HAP-1 (cell line): ENCODE measurements around the gene SFMBT1.

ENCODE experiments used
- DNase-seq, 2 experiments: peaks; one replicate each; pipeline ENCODE4 v3.0.0-alpha.2; 2016 to 2020; ENCODE audit warnings: low spot score in 2 of 2
- H3K27me3 ChIP-seq: fragments of 250-450 bp; sonication (Bioruptor Pico); 2 replicates; pipeline ENCODE4 v1.5.1; 2020; ENCODE audit warnings: low read depth, mild to moderate bottlenecking, moderate library complexity
- H3K36me3 ChIP-seq: fragments of 250-450 bp; sonication (Bioruptor Pico); replicated peaks from 2 replicates; pipeline ENCODE4 v1.5.1; 2020; ENCODE audit warnings: mild to moderate bottlenecking
- H3K4me1 ChIP-seq: fragments of 250-450 bp; sonication (Bioruptor Pico); 2 replicates; pipeline ENCODE4 v1.5.1; 2020; ENCODE audit warnings: mild to moderate bottlenecking
- H3K4me3 ChIP-seq: fragments of 250-450 bp; sonication (Bioruptor Pico); 2 replicates; pipeline ENCODE4 v1.5.1; 2020; ENCODE audit warnings: mild to moderate bottlenecking, moderate library complexity
- H3K9me3 ChIP-seq: fragments of 250-450 bp; sonication (Bioruptor Pico); 2 replicates; pipeline ENCODE4 v1.5.1; 2020; ENCODE audit warnings: mild to moderate bottlenecking, moderate library complexity
- in situ Hi-C: fragments of 300-500 bp; cut with MboI; formaldehyde crosslinking; loops from 3 replicates; pipeline ENCODE4 v1.14.3; 2020; ENCODE audit warnings: low sequenced_read_pairs, inconsistent platforms, mixed read lengths

Gene SFMBT1

GRCh38 chr3:52896151-52896550, 149.7 kb downstream of the SFMBT1 start:
- peak overlapping the region; percentile 60 for H3K4me3 ChIP-seq
- no peaks in the 10 kb centered on the region for H3K4me1 ChIP-seq
- no peak for DNase-seq
- H3K27me3 ChIP-seq: no peaks in the 10 kb centered on the region
- H3K9me3 ChIP-seq: no peaks in the 10 kb centered on the region
- in situ Hi-C loops: no loop called here
- H3K36me3 ChIP-seq: no peaks in the 10 kb centered on the region

- Histone ChIP-seq H3K27me3 (no peaks in the 10 kb centered on the region), H3K4me1 (no peaks in the 10 kb centered on the region), H3K4me3 (no peak overlapping the region), H3K9me3 (no peaks in the 10 kb centered on the region), H3K36me3 (no peaks in the 10 kb centered on the region)
- in situ Hi-C loops: no loop called here
- DNase-seq: no peak
These were observed 150.5 kb downstream of the SFMBT1 start for GRCh38 chr3:52895418-52895817.

GRCh38 chr3:52894756-52895155, 151.1 kb downstream of the SFMBT1 start:
- no peak for DNase-seq
- no peak overlapping the region for H3K4me3 ChIP-seq
- no peaks in the 10 kb centered on the region for H3K36me3 ChIP-seq
- H3K9me3 ChIP-seq: no peaks in the 10 kb centered on the region
- in situ Hi-C loops: no loop called here
- H3K4me1 ChIP-seq: no peaks in the 10 kb centered on the region
- H3K27me3 ChIP-seq: no peaks in the 10 kb centered on the region

- in situ Hi-C loops: no loop called here
- DNase-seq: no peak
- Histone ChIP-seq H3K27me3 (no peaks in the 10 kb centered on the region), H3K36me3 (no peaks in the 10 kb centered on the region), H3K9me3 (no peaks in the 10 kb centered on the region), H3K4me1 (no peaks in the 10 kb centered on the region), H3K4me3 (no peak overlapping the region)
These were observed 152.2 kb downstream of the SFMBT1 start for GRCh38 chr3:52893723-52894122.

GRCh38 chr3:52892625-52893311, 153.1 kb downstream of the SFMBT1 start:
- in situ Hi-C loops: no loop called here
- H3K9me3 ChIP-seq: no peaks in the 10 kb centered on the region
- H3K27me3 ChIP-seq: no peaks in the 10 kb centered on the region
- no peaks in the 10 kb centered on the region for H3K36me3 ChIP-seq
- no peaks in the 10 kb centered on the region for H3K4me1 ChIP-seq
- DNase-seq: no peak
- no peak overlapping the region for H3K4me3 ChIP-seq

- H3K9me3 ChIP-seq: no peaks in the 10 kb centered on the region
- H3K27me3 ChIP-seq: no peaks in the 10 kb centered on the region
- H3K4me1 ChIP-seq: no peaks in the 10 kb centered on the region
- in situ Hi-C loops: no loop called here
- no peak for DNase-seq
- no peak overlapping the region for H3K4me3 ChIP-seq
- no peaks in the 10 kb centered on the region for H3K36me3 ChIP-seq
These were observed 153.6 kb downstream of the SFMBT1 start for GRCh38 chr3:52892290-52892624.

GRCh38 chr3:52891615-52892081, 154.2 kb downstream of the SFMBT1 start:
- Histone ChIP-seq H3K36me3 (no peaks in the 10 kb centered on the region), H3K4me1 (no peaks in the 10 kb centered on the region), H3K4me3 (no peak overlapping the region), H3K27me3 (no peaks in the 10 kb centered on the region), H3K9me3 (no peaks in the 10 kb centered on the region)
- DNase-seq: no peak
- in situ Hi-C loops: no loop called here

- Histone ChIP-seq H3K36me3 (no peaks in the 10 kb centered on the region), H3K27me3 (no peaks in the 10 kb centered on the region), H3K4me3 (no peak overlapping the region), H3K4me1 (no peaks in the 10 kb centered on the region), H3K9me3 (no peaks in the 10 kb centered on the region)
- in situ Hi-C loops: no loop called here
- no peak for DNase-seq
These were observed 154.7 kb downstream of the SFMBT1 start for GRCh38 chr3:52891164-52891563.

- H3K4me3 ChIP-seq: no peak overlapping the region
- DNase-seq: no peak
- no peaks in the 10 kb centered on the region for H3K4me1 ChIP-seq
- in situ Hi-C loops: no loop called here
- no peaks in the 10 kb centered on the region for H3K9me3 ChIP-seq
- H3K27me3 ChIP-seq: no peaks in the 10 kb centered on the region
- no peaks in the 10 kb centered on the region for H3K36me3 ChIP-seq
These were observed 155.1 kb downstream of the SFMBT1 start for GRCh38 chr3:52890735-52891134.

GRCh38 chr3:52889901-52890300, 156.0 kb downstream of the SFMBT1 start:
- Histone ChIP-seq H3K9me3 (no peaks in the 10 kb centered on the region), H3K36me3 (0 out of 2 replicates have a peak, but pooled peaks cover 5% of the 10 kb centered on the region), H3K27me3 (no peaks in the 10 kb centered on the region), H3K4me1 (no peaks in the 10 kb centered on the region), H3K4me3 (no peak overlapping the region)
- in situ Hi-C loops: no loop called here
- DNase-seq: no peak

GRCh38 chr3:52887166-52887565, 158.7 kb downstream of the SFMBT1 start:
- Histone ChIP-seq H3K36me3 (peaks cover 5% of the 10 kb centered on the region; the same call in 1 of the 2 replicates), H3K27me3 (no peaks in the 10 kb centered on the region), H3K4me1 (peaks cover 8% of the 10 kb centered on the region; the same call in 1 of the 2 replicates), H3K4me3 (no peak overlapping the region), H3K9me3 (no peaks in the 10 kb centered on the region)
- no peak for DNase-seq
- in situ Hi-C loops: no loop called here

- H3K4me1 ChIP-seq: peaks cover 8% of the 10 kb centered on the region; the same call in 1 of the 2 replicates
- in situ Hi-C loops: no loop called here
- no peaks in the 10 kb centered on the region for H3K9me3 ChIP-seq
- no peaks in the 10 kb centered on the region for H3K27me3 ChIP-seq
- no peak for DNase-seq
- no peak overlapping the region for H3K4me3 ChIP-seq
- peaks cover 5% of the 10 kb centered on the region; the same call in 1 of the 2 replicates for H3K36me3 ChIP-seq
These were observed 159.7 kb downstream of the SFMBT1 start for GRCh38 chr3:52886049-52886730.

- in situ Hi-C loops: no loop called here
These were observed 163.5 kb downstream of the SFMBT1 start for GRCh38 chr3:52882377-52882776.

GRCh38 chr3:52881871-52882270, 164.0 kb downstream of the SFMBT1 start:
- H3K36me3 ChIP-seq: peaks cover 5% of the 10 kb centered on the region; the same call in 1 of the 2 replicates
- H3K9me3 ChIP-seq: no peaks in the 10 kb centered on the region
- in situ Hi-C loops: no loop called here
- peaks cover 8% of the 10 kb centered on the region; the same call in 1 of the 2 replicates for H3K4me1 ChIP-seq
- H3K27me3 ChIP-seq: no peaks in the 10 kb centered on the region
- H3K4me3 ChIP-seq: no peak overlapping the region
- no peak for DNase-seq

More at GRCh38 chr3:52882377-52882776, 163.5 kb downstream of the SFMBT1 start:
- Histone ChIP-seq H3K4me3 (no peak overlapping the region), H3K27me3 (no peaks in the 10 kb centered on the region), H3K9me3 (no peaks in the 10 kb centered on the region), H3K4me1 (peaks cover 8% of the 10 kb centered on the region; the same call in 1 of the 2 replicates), H3K36me3 (peaks cover 5% of the 10 kb centered on the region; the same call in 1 of the 2 replicates)
- no peak for DNase-seq
